Measurements from ENCODE around the gene PDZRN3. TPM values are rescaled to one million over a fixed set of nuclear protein-coding genes. Genes with fewer than 3 reads are reported as not detected.

The PDZRN3 gene
- total and polyA plus RNA-seq, 2 donors (not counting 3 experiments of a cell fraction or from before 2014, with no cell fraction given) = not detected

DNA sequence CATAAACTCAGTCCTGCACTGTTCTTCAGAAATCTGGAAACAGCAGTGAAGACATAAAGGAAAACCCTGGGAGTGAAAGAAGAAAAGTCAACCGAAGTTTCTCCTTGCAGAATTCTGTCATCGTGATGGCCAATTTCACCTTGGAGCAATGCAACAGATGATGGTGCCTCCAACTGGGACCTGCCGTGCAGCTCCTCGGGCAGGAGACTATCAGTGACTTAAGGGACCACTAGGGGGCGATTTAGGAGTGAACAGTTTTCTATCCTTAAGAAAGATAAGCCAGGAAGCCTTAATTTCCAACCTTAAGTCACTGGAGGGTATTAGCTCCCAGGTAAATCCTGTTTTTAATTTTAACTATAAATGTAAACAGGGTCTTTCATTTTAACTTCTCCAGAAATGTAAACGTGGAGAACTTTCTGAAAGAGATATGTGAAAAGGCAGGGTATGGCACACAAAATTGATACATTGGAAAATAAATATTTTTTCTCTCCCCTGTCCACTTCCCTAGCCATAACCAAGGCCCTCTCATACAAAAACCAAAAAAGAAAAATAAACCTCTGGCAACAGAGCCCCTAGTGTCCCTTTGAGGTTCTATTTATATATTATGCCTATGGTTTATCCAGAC, 116.3 kb downstream of the PDZRN3 start:
- Histone ChIP-seq H4K20me1 (replicated peaks; ENCODE audit: control insufficient read depth, extremely low read depth, insufficient read depth, low read length) (no peaks in the 10 kb centered on the region), H3K36me3 (ENCODE audit: control insufficient read depth in 2 of 2, extremely low read depth in 1 of 2, insufficient read depth in 2 of 2, low read length in 2 of 2) (no peaks in the 10 kb centered on the region), H3K27me3 (ENCODE audit: control insufficient read depth in 2 of 2, insufficient read depth in 2 of 2, low read length in 2 of 2) (no peaks in the 10 kb centered on the region), H3K4me3 (replicated peaks in 1 of 3; ENCODE audit: insufficient read depth in 1 of 3, low read depth in 1 of 3, low read length in 3 of 3) (no peak overlapping the region), H3K9ac (replicated peaks; ENCODE audit: extremely low read depth, insufficient read depth, low read length) (no peak overlapping the region), H2AFZ (ENCODE audit: low read depth, low read length) (no peak overlapping the region), H3K27ac (ENCODE audit: insufficient read depth, low read depth, low read length) (no peak overlapping the region), H3K9me1 (replicated peaks; ENCODE audit: control insufficient read depth, extremely low read depth, insufficient read depth, low read length) (no peaks in the 10 kb centered on the region), H3K4me2 (ENCODE audit: insufficient read depth, low read length) (no peak overlapping the region), H3K9me3 (replicated peaks; ENCODE audit: control insufficient read depth, insufficient read depth, low read length) (no peaks in the 10 kb centered on the region), H3K79me2 (ENCODE audit: control insufficient read depth, insufficient read depth, low read length) (no peaks in the 10 kb centered on the region), H3K4me1 (ENCODE audit: control insufficient read depth, extremely low read depth, insufficient read depth, low read length) (no peaks in the 10 kb centered on the region)
- CTCF ChIA-PET = interaction anchor here (0.6 to 1.8 kb wide), 9 partner anchors 11 to 1921 kb away, joined by 3 to 9 read pairs (median 4); no protein-coding TSS in a partner anchor
- DNase-seq (ENCODE audit: low read depth, low spot score) = peak; percentile 43
- peak; percentile 63 to 69 for TF ChIP-seq CTCF (IDR thresholded peaks at IDR 0.05; ENCODE audit: extremely low read depth in 1 of 2, insufficient read depth in 1 of 2, low read depth in 1 of 2, low read length in 2 of 2)
- no peak for TF ChIP-seq GATA2 (IDR thresholded peaks at IDR 0.05; ENCODE audit: insufficient read depth, insufficient read length, low read depth, low read length)
- POLR2A ChIA-PET = no interaction called here
- BruUV-seq (replicated peaks) = no TSS peak
- peak; percentile 59 for FAIRE-seq
- intact Hi-C loops (cut with micrococcal nuclease) = loop anchor here (1.0 kb wide), 1 partner anchor 340 kb away; no protein-coding TSS in a partner anchor
- dilution Hi-C loops (cut with MboI; ENCODE audit: extremely low pct_ligation_motif_present, low sequenced_read_pairs) = no loop called here

- H3K27ac ChIP-seq (ENCODE audit: insufficient read depth, low read depth, low read length) = no peak overlapping the region
- no peak overlapping the region for H3K9ac ChIP-seq (replicated peaks; ENCODE audit: extremely low read depth, insufficient read depth, low read length)
- no peaks in the 10 kb centered on the region for H3K9me1 ChIP-seq (replicated peaks; ENCODE audit: control insufficient read depth, extremely low read depth, insufficient read depth, low read length)
- POLR2A ChIA-PET = no interaction called here
- FAIRE-seq (no peak), DNase-seq (ENCODE audit: low read depth, low spot score) (no peak)
- H3K27me3 ChIP-seq (ENCODE audit: control insufficient read depth in 2 of 2, insufficient read depth in 2 of 2, low read length in 2 of 2) = no peaks in the 10 kb centered on the region
- H2AFZ ChIP-seq (ENCODE audit: low read depth, low read length) = no peak overlapping the region
- BruUV-seq (replicated peaks) = no TSS peak
- no peaks in the 10 kb centered on the region for H3K79me2 ChIP-seq (ENCODE audit: control insufficient read depth, insufficient read depth, low read length)
- H4K20me1 ChIP-seq (replicated peaks; ENCODE audit: control insufficient read depth, extremely low read depth, insufficient read depth, low read length) = no peaks in the 10 kb centered on the region
- no peak overlapping the region for H3K4me2 ChIP-seq (ENCODE audit: insufficient read depth, low read length)
- H3K36me3 ChIP-seq (ENCODE audit: control insufficient read depth in 2 of 2, extremely low read depth in 1 of 2, insufficient read depth in 2 of 2, low read length in 2 of 2) = no peaks in the 10 kb centered on the region
- CTCF ChIA-PET = no interaction called here
- intact Hi-C loops (cut with micrococcal nuclease) = no loop called here
- dilution Hi-C loops (cut with MboI; ENCODE audit: extremely low pct_ligation_motif_present, low sequenced_read_pairs) = no loop called here
- no peak overlapping the region for H3K4me3 ChIP-seq (replicated peaks in 1 of 3; ENCODE audit: insufficient read depth in 1 of 3, low read depth in 1 of 3, low read length in 3 of 3)
- no peaks in the 10 kb centered on the region for H3K4me1 ChIP-seq (ENCODE audit: control insufficient read depth, extremely low read depth, insufficient read depth, low read length)
- TF ChIP-seq EZH2 (IDR thresholded peaks at IDR 0.05; ENCODE audit: borderline replicate concordance, low read depth, low read length, severe bottlenecking) = no peak
- no peak for TF ChIP-seq JUN (IDR thresholded peaks at IDR 0.05; ENCODE audit: borderline replicate concordance, insufficient read depth, insufficient read length, low read depth)
- H3K9me3 ChIP-seq (replicated peaks; ENCODE audit: control insufficient read depth, insufficient read depth, low read length) = no peaks in the 10 kb centered on the region
Measured at GRCh38 chr3:73504852-73505251, 119.9 kb downstream of the PDZRN3 start.
